Activated gamma-delta T cell treated with anti-CD3 and anti-CD28 coated beads, Interleukin-2, amount 50 U/mL, for 16 hours (primary cell): ENCODE measurements around the gene PFDN4.
"Not testable (repeated sequence)": the region's sequence is repeated elsewhere in the genome, so short reads cannot be mapped to it uniquely, and the experiment has no call there.

Experiments
- DNase-seq: peaks from one replicate; pipeline ENCODE4 v3.0.0-alpha.2; 2020; ENCODE audit warnings: low read depth

The PFDN4 gene

GRCh38 chr20:54223751-54224150 is 15.9 kb downstream of the PFDN4 start:
- no peak for DNase-seq

GRCh38 chr20:54224642-54225041 is 16.8 kb downstream of the PFDN4 start:
- DNase-seq: not testable (repeated sequence)

- no peak for DNase-seq
Measured at GRCh38 chr20:54227241-54227640, 19.4 kb downstream of the PFDN4 start.

- DNase-seq: no peak
Measured at GRCh38 chr20:54227751-54228150, 19.9 kb downstream of the PFDN4 start.

- DNase-seq: no peak
Measured at GRCh38 chr20:54228841-54229240, 21.0 kb downstream of the PFDN4 start.

- no peak for DNase-seq
Measured at GRCh38 chr20:54229566-54230160, 21.8 kb downstream of the PFDN4 start.

- no peak for DNase-seq
Measured at GRCh38 chr20:54231036-54231435, 23.1 kb downstream of the PFDN4 start.

GRCh38 chr20:54234991-54235390 is 27.1 kb downstream of the PFDN4 start:
- DNase-seq: no peak

- no peak for DNase-seq
Measured at GRCh38 chr20:54237116-54237943, 29.4 kb downstream of the PFDN4 start.

GRCh38 chr20:54244113-54244512 is 36.2 kb downstream of the PFDN4 start:
- no peak for DNase-seq

- DNase-seq: not testable (repeated sequence)
Measured at GRCh38 chr20:54248705-54249104, 40.8 kb downstream of the PFDN4 start.

GRCh38 chr20:54250691-54251090 is 42.8 kb downstream of the PFDN4 start:
- DNase-seq: no peak

- DNase-seq: no peak
Measured at GRCh38 chr20:54251096-54251495, 43.2 kb downstream of the PFDN4 start.

- DNase-seq: no peak
Measured at GRCh38 chr20:54254596-54254995, 46.7 kb downstream of the PFDN4 start.

GRCh38 chr20:54255157-54255556 is 47.3 kb downstream of the PFDN4 start:
- no peak for DNase-seq

GRCh38 chr20:54256202-54256601 is 48.3 kb downstream of the PFDN4 start:
- DNase-seq: no peak

GRCh38 chr20:54257071-54257816 is 49.4 kb downstream of the PFDN4 start:
- DNase-seq: no peak

- DNase-seq: no peak
Measured at GRCh38 chr20:54260116-54260515, 52.2 kb downstream of the PFDN4 start.

- no peak for DNase-seq
Measured at GRCh38 chr20:54262671-54263070, 54.8 kb downstream of the PFDN4 start.

GRCh38 chr20:54263116-54263690 is 55.3 kb downstream of the PFDN4 start:
- DNase-seq: no peak

GRCh38 chr20:54265791-54266190 is 57.9 kb downstream of the PFDN4 start:
- not testable (repeated sequence) for DNase-seq

GRCh38 chr20:54266844-54267243 is 59.0 kb downstream of the PFDN4 start:
- no peak for DNase-seq
